Endothelial cell (in vitro differentiated cells): ENCODE data around the gene KCTD18. TPM values are rescaled to one million over a fixed set of nuclear protein-coding genes. Genes with fewer than 3 reads are reported as not detected.

Experiments
- DNase-seq: peaks from one replicate; pipeline ENCODE4 v3.0.0; 2021; ENCODE audit warnings: low spot score
- H3K27ac Mint-ChIP-seq: one replicate; pipeline ENCODE4 v1.8.0; 2021; ENCODE audit warnings: mixed read lengths, inconsistent platforms; ENCODE audit not compliant: unreplicated experiment
- H3K27me3 Mint-ChIP-seq: one replicate; pipeline ENCODE4 v1.8.0; 2021; ENCODE audit warnings: mild to moderate bottlenecking, moderate library complexity, mixed read lengths, inconsistent platforms; ENCODE audit not compliant: unreplicated experiment
- H3K36me3 Mint-ChIP-seq: one replicate; pipeline ENCODE4 v1.8.0; 2021; ENCODE audit warnings: mild to moderate bottlenecking, low read depth, mixed read lengths, inconsistent platforms; ENCODE audit not compliant: unreplicated experiment
- H3K4me1 Mint-ChIP-seq: one replicate; pipeline ENCODE4 v1.8.0; 2021; ENCODE audit warnings: mild to moderate bottlenecking, mixed read lengths, inconsistent platforms; ENCODE audit not compliant: unreplicated experiment
- H3K4me3 Mint-ChIP-seq: one replicate; pipeline ENCODE4 v1.8.0; 2021; ENCODE audit warnings: mild to moderate bottlenecking, mixed read lengths, inconsistent platforms; ENCODE audit not compliant: unreplicated experiment
- H3K9me3 Mint-ChIP-seq: one replicate; pipeline ENCODE4 v1.8.0; 2021; ENCODE audit warnings: mixed read lengths, inconsistent platforms; ENCODE audit not compliant: unreplicated experiment
- total RNA-seq: library from RNA; stranded (reverse); fragmentation: NEBNext Ultra II Directional; extraction: Animal tissue kit (Norgen Biotek cat#: 25700); gene quantifications from one replicate; pipeline ENCODE4 v1.2.1, GENCODE V29; 2021; ENCODE audit not compliant: unreplicated experiment
- TF ChIP-seq, protein P1 (sequence below): fragments of 200-600 bp; sonication (generic); IDR thresholded peaks from one replicate; pipeline ENCODE4 v1.5.0; 2021; ENCODE audit warnings: antibody characterized with exemption; ENCODE audit not compliant: unreplicated experiment

Gene KCTD18
- total RNA-seq, 1 donor from 2014 or later = 6.4 TPM

GRCh38 chr2:200502196-200502595 lies 7.7 kb downstream of the KCTD18 start:
- no peaks in the 10 kb centered on the region for H3K9me3 Mint-ChIP-seq
- peaks cover 4% of the 10 kb centered on the region for H3K36me3 Mint-ChIP-seq
- H3K4me3 Mint-ChIP-seq = no peak overlapping the region
- DNase-seq = no peak
- H3K27me3 Mint-ChIP-seq = no peaks in the 10 kb centered on the region
- H3K4me1 Mint-ChIP-seq = no peaks in the 10 kb centered on the region
- TF ChIP-seq, protein P1, sequence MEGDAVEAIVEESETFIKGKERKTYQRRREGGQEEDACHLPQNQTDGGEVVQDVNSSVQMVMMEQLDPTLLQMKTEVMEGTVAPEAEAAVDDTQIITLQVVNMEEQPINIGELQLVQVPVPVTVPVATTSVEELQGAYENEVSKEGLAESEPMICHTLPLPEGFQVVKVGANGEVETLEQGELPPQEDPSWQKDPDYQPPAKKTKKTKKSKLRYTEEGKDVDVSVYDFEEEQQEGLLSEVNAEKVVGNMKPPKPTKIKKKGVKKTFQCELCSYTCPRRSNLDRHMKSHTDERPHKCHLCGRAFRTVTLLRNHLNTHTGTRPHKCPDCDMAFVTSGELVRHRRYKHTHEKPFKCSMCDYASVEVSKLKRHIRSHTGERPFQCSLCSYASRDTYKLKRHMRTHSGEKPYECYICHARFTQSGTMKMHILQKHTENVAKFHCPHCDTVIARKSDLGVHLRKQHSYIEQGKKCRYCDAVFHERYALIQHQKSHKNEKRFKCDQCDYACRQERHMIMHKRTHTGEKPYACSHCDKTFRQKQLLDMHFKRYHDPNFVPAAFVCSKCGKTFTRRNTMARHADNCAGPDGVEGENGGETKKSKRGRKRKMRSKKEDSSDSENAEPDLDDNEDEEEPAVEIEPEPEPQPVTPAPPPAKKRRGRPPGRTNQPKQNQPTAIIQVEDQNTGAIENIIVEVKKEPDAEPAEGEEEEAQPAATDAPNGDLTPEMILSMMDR = no peak
- H3K27ac Mint-ChIP-seq = no peak overlapping the region

- H3K4me1 Mint-ChIP-seq = no peaks in the 10 kb centered on the region
- H3K27me3 Mint-ChIP-seq = no peaks in the 10 kb centered on the region
- no peak for DNase-seq
- no peak overlapping the region for H3K27ac Mint-ChIP-seq
- TF ChIP-seq, protein P1 = no peak
- no peak overlapping the region for H3K4me3 Mint-ChIP-seq
- H3K36me3 Mint-ChIP-seq = peaks cover 4% of the 10 kb centered on the region
- no peaks in the 10 kb centered on the region for H3K9me3 Mint-ChIP-seq
Observed at GRCh38 chr2:200498402-200499162, 11.3 kb downstream of the KCTD18 start.

DNA sequence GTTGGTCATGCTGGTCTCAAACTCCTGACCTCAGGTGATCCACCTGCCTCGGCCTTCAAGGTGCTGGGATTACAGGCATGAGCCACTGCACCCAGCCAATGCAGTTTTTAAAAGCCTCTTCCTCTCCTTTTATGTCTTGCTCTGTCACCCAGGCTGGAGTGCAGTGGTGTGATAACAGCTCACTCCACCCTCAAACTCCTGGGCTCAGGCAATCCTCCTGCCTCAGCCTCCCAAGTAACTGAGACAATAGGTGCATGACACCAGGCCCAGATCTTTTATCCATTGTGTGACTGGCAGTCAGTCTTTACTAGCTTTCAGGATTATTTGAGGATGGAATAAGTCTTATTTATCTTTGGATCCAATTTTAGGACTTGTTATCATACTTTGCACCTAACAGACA lies 13.2 kb downstream of the KCTD18 start:
- Mint-ChIP-seq H3K4me1 (no peaks in the 10 kb centered on the region), H3K27me3 (no peaks in the 10 kb centered on the region), H3K9me3 (no peaks in the 10 kb centered on the region), H3K36me3 (peaks cover 3% of the 10 kb centered on the region), H3K4me3 (no peak overlapping the region), H3K27ac (no peak overlapping the region)
- DNase-seq = no peak
- TF ChIP-seq, protein P1 = no peak

- Mint-ChIP-seq H3K4me3 (no peak overlapping the region), H3K4me1 (no peaks in the 10 kb centered on the region), H3K36me3 (peaks cover 7% of the 10 kb centered on the region), H3K9me3 (no peaks in the 10 kb centered on the region), H3K27me3 (no peaks in the 10 kb centered on the region), H3K27ac (no peak overlapping the region)
- no peak for DNase-seq
- TF ChIP-seq, protein P1 = no peak
Observed at GRCh38 chr2:200494048-200494447, 15.8 kb downstream of the KCTD18 start.

GRCh38 chr2:200492656-200493055 lies 17.2 kb downstream of the KCTD18 start:
- no peaks in the 10 kb centered on the region for H3K4me1 Mint-ChIP-seq
- H3K4me3 Mint-ChIP-seq = no peak overlapping the region
- DNase-seq = no peak
- no peak overlapping the region for H3K27ac Mint-ChIP-seq
- TF ChIP-seq, protein P1 = no peak
- H3K36me3 Mint-ChIP-seq = peaks cover 7% of the 10 kb centered on the region
- no peaks in the 10 kb centered on the region for H3K9me3 Mint-ChIP-seq
- no peaks in the 10 kb centered on the region for H3K27me3 Mint-ChIP-seq
